Activated T-helper 17 cell treated with anti-CD3 and anti-CD28 coated beads, Interleukin-2, amount 50 U/mL, for 72 hours (primary cell): ENCODE results near the gene CACNA1C. TPM values are rescaled to one million over a fixed set of nuclear protein-coding genes. Genes with fewer than 3 reads are reported as not detected.

Experiments used
- ATAC-seq: fragments of 150-1000 bp; cut with Tn5 transposase; replicated peaks from 2 replicates; pipeline ENCODE4 v1.10.0; 2021; ENCODE audit warnings: mild to moderate bottlenecking, moderate library complexity
- H3K27ac Mint-ChIP-seq: one replicate; pipeline ENCODE4 v1.8.0; 2022; ENCODE audit warnings: mixed read lengths
- H3K27me3 Mint-ChIP-seq: one replicate; pipeline ENCODE4 v1.8.0; 2022; ENCODE audit warnings: mixed read lengths
- H3K36me3 Mint-ChIP-seq: one replicate; pipeline ENCODE4 v1.8.0; 2022; ENCODE audit warnings: low read depth, mild to moderate bottlenecking, mixed read lengths
- H3K4me1 Mint-ChIP-seq: one replicate; pipeline ENCODE4 v1.8.0; 2022; ENCODE audit warnings: mixed read lengths
- H3K4me3 Mint-ChIP-seq: one replicate; pipeline ENCODE4 v1.8.0; 2022; ENCODE audit warnings: mild to moderate bottlenecking, mixed read lengths
- H3K9me3 Mint-ChIP-seq: one replicate; pipeline ENCODE4 v1.8.0; 2022; ENCODE audit warnings: mixed read lengths
- total RNA-seq, 2 donors: library from RNA; stranded (reverse); gene quantifications; one replicate each; pipeline ENCODE4 v1.2.3, GENCODE V29; 2022

CACNA1C gene
- total RNA-seq, 2 donors from 2014 or later = 0.04 to 0.21 TPM

GRCh38 chr12:2260441-2260840 lies 207.7 kb downstream of the CACNA1C start:
- Mint-ChIP-seq H3K4me3 (no peak overlapping the region), H3K27ac (no peak overlapping the region), H3K27me3 (peaks cover 12% of the 10 kb centered on the region), H3K4me1 (no peaks in the 10 kb centered on the region), H3K9me3 (peaks cover 6% of the 10 kb centered on the region), H3K36me3 (no peaks in the 10 kb centered on the region)
- ATAC-seq = no peak

GRCh38 chr12:2261708-2262107 lies 208.9 kb downstream of the CACNA1C start:
- H3K9me3 Mint-ChIP-seq = no peaks in the 10 kb centered on the region
- H3K36me3 Mint-ChIP-seq = no peaks in the 10 kb centered on the region
- no peak overlapping the region for H3K27ac Mint-ChIP-seq
- no peak for ATAC-seq
- peaks cover 16% of the 10 kb centered on the region for H3K27me3 Mint-ChIP-seq
- H3K4me3 Mint-ChIP-seq = no peak overlapping the region
- H3K4me1 Mint-ChIP-seq = no peaks in the 10 kb centered on the region

GRCh38 chr12:2262449-2262848 lies 209.7 kb downstream of the CACNA1C start:
- ATAC-seq = no peak
- Mint-ChIP-seq H3K36me3 (no peaks in the 10 kb centered on the region), H3K4me1 (no peaks in the 10 kb centered on the region), H3K27me3 (peaks cover 16% of the 10 kb centered on the region), H3K4me3 (no peak overlapping the region), H3K9me3 (no peaks in the 10 kb centered on the region), H3K27ac (no peak overlapping the region)

- ATAC-seq = no peak
- H3K4me1 Mint-ChIP-seq = no peaks in the 10 kb centered on the region
- no peaks in the 10 kb centered on the region for H3K9me3 Mint-ChIP-seq
- peaks cover 13% of the 10 kb centered on the region for H3K27me3 Mint-ChIP-seq
- H3K36me3 Mint-ChIP-seq = no peaks in the 10 kb centered on the region
- H3K27ac Mint-ChIP-seq = no peak overlapping the region
- no peak overlapping the region for H3K4me3 Mint-ChIP-seq
Observed at GRCh38 chr12:2263901-2264300, 211.1 kb downstream of the CACNA1C start.

- Mint-ChIP-seq H3K27ac (no peak overlapping the region), H3K27me3 (peaks cover 9% of the 10 kb centered on the region), H3K4me3 (no peak overlapping the region), H3K4me1 (no peaks in the 10 kb centered on the region), H3K36me3 (no peaks in the 10 kb centered on the region), H3K9me3 (no peaks in the 10 kb centered on the region)
- no peak for ATAC-seq
Observed at GRCh38 chr12:2264651-2265232, 212.0 kb downstream of the CACNA1C start.

- ATAC-seq = no peak
- Mint-ChIP-seq H3K4me1 (no peaks in the 10 kb centered on the region), H3K9me3 (no peaks in the 10 kb centered on the region), H3K27me3 (peaks cover 9% of the 10 kb centered on the region), H3K27ac (no peak overlapping the region), H3K4me3 (no peak overlapping the region), H3K36me3 (no peaks in the 10 kb centered on the region)
Observed at GRCh38 chr12:2265461-2266167, 212.8 kb downstream of the CACNA1C start.

GRCh38 chr12:2266666-2267620 lies 214.2 kb downstream of the CACNA1C start:
- no peaks in the 10 kb centered on the region for H3K9me3 Mint-ChIP-seq
- no peaks in the 10 kb centered on the region for H3K4me1 Mint-ChIP-seq
- H3K27ac Mint-ChIP-seq = no peak overlapping the region
- H3K36me3 Mint-ChIP-seq = no peaks in the 10 kb centered on the region
- H3K4me3 Mint-ChIP-seq = no peak overlapping the region
- no peak for ATAC-seq
- peaks cover 9% of the 10 kb centered on the region for H3K27me3 Mint-ChIP-seq

GRCh38 chr12:2267703-2268470 lies 215.1 kb downstream of the CACNA1C start:
- H3K27ac Mint-ChIP-seq = no peak overlapping the region
- H3K4me1 Mint-ChIP-seq = no peaks in the 10 kb centered on the region
- H3K4me3 Mint-ChIP-seq = no peak overlapping the region
- H3K27me3 Mint-ChIP-seq = peaks cover 9% of the 10 kb centered on the region
- H3K36me3 Mint-ChIP-seq = no peaks in the 10 kb centered on the region
- H3K9me3 Mint-ChIP-seq = no peaks in the 10 kb centered on the region
- ATAC-seq = no peak

- no peak overlapping the region for H3K27ac Mint-ChIP-seq
- H3K36me3 Mint-ChIP-seq = no peaks in the 10 kb centered on the region
- H3K4me1 Mint-ChIP-seq = no peaks in the 10 kb centered on the region
- H3K27me3 Mint-ChIP-seq = peaks cover 9% of the 10 kb centered on the region
- H3K4me3 Mint-ChIP-seq = no peak overlapping the region
- H3K9me3 Mint-ChIP-seq = no peaks in the 10 kb centered on the region
- no peak for ATAC-seq
Observed at GRCh38 chr12:2268471-2269286, 215.9 kb downstream of the CACNA1C start.

GRCh38 chr12:2270846-2271245 lies 218.1 kb downstream of the CACNA1C start:
- Mint-ChIP-seq H3K4me3 (no peak overlapping the region), H3K9me3 (no peaks in the 10 kb centered on the region), H3K36me3 (no peaks in the 10 kb centered on the region), H3K4me1 (no peaks in the 10 kb centered on the region), H3K27ac (no peak overlapping the region), H3K27me3 (peaks cover under 1% of the 10 kb centered on the region)
- ATAC-seq = no peak

- no peaks in the 10 kb centered on the region for H3K36me3 Mint-ChIP-seq
- H3K9me3 Mint-ChIP-seq = no peaks in the 10 kb centered on the region
- ATAC-seq = no peak
- peaks cover 4% of the 10 kb centered on the region for H3K27me3 Mint-ChIP-seq
- H3K27ac Mint-ChIP-seq = no peak overlapping the region
- no peaks in the 10 kb centered on the region for H3K4me1 Mint-ChIP-seq
- no peak overlapping the region for H3K4me3 Mint-ChIP-seq
Observed at GRCh38 chr12:2271961-2272360, 219.2 kb downstream of the CACNA1C start.

- Mint-ChIP-seq H3K4me3 (no peak overlapping the region), H3K4me1 (no peaks in the 10 kb centered on the region), H3K27ac (no peak overlapping the region), H3K9me3 (no peaks in the 10 kb centered on the region), H3K27me3 (peaks cover 4% of the 10 kb centered on the region), H3K36me3 (no peaks in the 10 kb centered on the region)
- no peak for ATAC-seq
Observed at GRCh38 chr12:2273288-2273687, 220.5 kb downstream of the CACNA1C start.

- H3K4me1 Mint-ChIP-seq = no peaks in the 10 kb centered on the region
- H3K9me3 Mint-ChIP-seq = no peaks in the 10 kb centered on the region
- no peak overlapping the region for H3K4me3 Mint-ChIP-seq
- no peak overlapping the region for H3K27ac Mint-ChIP-seq
- no peak for ATAC-seq
- H3K36me3 Mint-ChIP-seq = no peaks in the 10 kb centered on the region
- peaks cover 4% of the 10 kb centered on the region for H3K27me3 Mint-ChIP-seq
Observed at GRCh38 chr12:2273751-2274150, 221.0 kb downstream of the CACNA1C start.
